GM18511 (cell line): Measurements from ENCODE around the gene SST.
A peak's percentile ranks its signal among the peaks of the same experiment; 100 is the strongest.
"Not testable (repeated sequence)": the region's sequence is repeated elsewhere in the genome, so short reads cannot be mapped to it uniquely, and the experiment has no call there.

Source experiments
- ATAC-seq: cut with Tn5 transposase; IDR thresholded peaks from one replicate; pipeline ENCODE4 v1.9.1; 2021; ENCODE audit warnings: mild to moderate bottlenecking, moderate library complexity; ENCODE audit not compliant: unreplicated experiment

SST gene

DNA sequence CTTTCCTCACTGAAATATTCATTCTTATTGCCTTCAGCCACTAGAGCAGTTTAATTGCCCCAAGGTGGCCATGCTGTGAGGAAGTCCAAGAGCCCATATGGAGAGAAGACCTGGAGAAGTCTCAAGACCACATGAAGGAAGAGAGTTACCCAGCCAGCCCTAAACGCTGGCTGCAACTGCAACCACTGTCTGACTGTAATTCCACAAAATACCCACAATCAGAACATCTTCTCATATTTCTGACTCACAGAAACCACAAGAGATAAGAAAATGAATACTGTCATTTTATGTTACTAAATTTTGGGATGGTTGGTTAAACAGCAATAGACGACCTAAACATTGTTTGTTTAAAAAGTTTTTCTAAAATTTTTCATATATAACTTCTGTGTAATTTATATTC lies 14.7 kb upstream of the SST start:
- no peak for ATAC-seq

DNA sequence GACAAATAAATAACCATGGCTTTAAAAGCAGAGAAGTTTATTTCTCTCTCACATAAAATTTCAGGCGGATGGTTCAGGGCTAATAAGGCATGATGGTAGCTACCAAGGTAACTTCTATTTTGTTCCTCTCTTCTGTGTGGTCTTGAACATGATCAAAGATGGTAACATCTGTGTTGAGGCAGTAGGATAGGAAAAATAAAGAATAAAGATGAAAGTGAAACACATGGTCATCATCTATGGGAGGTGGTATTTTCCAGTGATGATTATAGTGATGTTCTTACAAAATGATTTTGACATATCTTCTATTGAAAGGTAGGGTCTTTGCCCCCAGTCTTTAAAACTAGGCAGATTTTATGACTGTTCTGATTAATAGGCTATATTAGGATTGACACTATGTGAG lies 14.2 kb upstream of the SST start:
- no peak for ATAC-seq

DNA sequence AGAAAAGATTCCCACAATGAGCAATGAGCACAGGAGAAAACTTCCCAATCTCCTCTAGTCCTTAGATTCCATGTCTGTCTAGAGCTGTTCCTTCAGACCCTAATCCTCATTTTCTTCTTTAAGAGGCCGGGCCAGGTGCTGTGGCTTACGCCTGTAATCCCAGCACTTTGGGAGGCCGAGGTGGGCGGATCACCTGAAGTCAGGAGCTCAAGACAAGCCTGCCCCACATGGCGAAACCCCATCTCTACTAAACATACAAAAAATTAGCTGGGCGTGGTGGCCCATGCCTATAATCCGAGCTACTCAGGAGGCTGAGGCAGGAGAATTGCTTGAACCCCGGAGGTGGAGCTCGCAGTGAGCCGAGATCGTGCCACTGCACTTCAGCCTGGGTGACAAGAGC lies 11.6 kb upstream of the SST start:
- ATAC-seq, result not testable (repeated sequence)

DNA sequence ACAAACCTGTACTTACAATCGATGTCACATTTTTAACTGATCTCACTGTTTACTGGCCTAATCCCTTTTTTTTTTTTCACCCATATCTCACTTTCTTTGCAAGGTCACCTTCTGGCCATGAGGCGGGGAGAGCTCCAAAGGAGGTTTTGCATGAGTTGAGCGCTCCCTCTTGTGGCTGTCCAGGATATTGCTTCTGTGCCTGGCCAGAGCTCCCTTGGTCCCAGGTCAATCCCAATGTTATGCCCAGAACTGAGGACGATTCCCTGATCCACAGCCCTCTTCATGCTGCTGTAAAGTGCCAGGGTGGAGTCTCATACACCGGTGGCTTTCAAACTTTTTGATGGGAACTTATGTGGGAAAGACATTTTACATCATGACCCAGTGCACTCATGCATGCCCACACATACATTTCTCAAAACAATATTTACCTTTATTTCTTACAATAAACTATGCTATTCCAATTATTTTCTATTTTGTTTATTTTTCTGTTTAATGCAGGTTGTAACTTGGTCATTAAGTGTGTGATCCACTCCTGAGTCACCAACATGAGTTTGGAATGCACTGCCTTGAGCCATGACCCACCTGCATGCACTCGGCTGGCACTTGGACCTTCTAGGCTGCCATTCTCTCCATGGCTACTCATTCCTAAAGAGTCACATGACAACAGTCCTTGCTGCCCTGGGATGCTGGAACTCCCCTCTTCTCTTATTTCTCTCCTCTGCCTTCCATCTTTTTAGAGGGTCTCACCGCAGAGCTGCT lies 9.6 kb upstream of the SST start:
- peak; percentile 88 for ATAC-seq

DNA sequence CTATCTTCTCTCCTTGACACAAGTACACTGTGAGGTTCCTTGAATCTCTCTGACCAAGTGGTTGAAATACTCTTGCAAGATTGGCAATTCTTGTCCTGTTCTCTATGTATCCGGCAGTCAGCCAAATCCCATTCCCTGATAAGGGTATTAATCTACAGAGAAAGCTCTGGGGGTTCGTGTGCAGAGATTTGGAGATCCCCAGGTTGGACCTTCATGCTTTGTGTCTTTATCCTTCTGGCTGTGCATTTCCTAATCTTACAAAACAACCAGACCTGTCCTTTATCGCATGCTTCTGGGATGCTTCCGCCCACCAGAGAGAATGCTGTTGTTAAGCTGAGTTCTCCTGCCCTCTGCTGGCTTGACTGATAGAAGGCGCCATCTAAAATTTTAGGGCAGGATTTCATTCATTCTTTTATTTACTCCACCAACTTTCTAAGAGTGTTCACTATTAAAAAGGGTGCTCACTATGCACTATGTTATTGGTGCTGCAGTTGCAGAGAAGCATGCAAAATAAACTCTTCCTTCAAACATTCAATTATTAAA lies 8.6 kb upstream of the SST start:
- no peak for ATAC-seq

DNA sequence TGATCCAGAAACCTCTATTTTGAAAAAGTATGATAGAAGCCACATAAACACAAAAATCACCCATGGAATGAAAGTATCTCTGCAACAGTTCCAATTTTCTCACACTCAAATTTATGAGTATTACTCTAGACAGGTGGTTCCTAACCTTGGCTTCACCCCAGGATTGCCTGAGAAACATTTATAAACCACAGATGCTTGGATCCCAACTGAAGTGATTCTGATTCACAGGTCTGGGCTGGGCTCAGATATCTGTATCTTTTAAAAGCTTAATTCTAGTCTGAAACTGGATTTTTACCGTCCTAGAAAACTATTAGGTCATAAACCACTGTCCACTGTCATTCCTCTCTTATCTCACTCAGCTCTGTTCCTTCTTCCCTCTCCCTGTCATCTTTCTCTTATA lies 7.4 kb upstream of the SST start:
- ATAC-seq, result no peak

DNA sequence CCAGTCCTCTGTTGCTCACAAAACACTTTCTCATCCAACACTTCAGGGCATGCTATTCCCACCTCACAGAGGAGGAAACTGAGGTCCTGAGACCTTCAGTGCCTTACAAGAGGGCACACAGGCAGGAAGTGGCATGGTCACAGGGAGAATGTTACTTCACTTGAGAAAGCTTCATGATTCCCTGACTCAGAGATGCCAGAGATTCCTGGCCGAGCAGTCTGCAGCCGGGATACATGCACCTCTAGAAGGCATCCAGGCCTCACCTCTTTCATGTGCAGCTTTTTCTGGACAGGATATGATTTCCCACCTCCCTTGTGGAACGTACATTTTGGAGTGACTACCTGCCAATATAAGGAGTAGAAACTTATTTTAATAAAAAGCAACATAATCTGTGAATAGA lies 2.8 kb upstream of the SST start:
- no peak for ATAC-seq

DNA sequence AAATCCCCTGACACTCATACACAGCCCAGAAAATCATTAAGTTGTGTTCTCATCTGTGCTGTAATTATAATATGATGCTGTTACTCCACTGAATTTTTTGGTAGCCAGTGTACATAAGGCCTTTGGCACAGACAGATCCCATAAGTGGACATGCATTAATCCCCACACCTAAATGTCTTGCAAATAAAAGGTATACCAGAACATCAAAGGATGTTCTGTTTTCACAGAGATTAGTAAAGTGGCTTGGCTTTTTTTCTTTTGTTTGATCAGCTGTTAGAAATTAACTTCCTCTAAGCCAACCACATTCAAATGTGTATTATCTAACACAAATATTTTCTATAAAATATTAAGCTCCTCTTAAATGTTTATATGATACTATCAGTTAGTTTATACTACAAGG lies 2.7 kb downstream of the SST start:
- ATAC-seq, result no peak

DNA sequence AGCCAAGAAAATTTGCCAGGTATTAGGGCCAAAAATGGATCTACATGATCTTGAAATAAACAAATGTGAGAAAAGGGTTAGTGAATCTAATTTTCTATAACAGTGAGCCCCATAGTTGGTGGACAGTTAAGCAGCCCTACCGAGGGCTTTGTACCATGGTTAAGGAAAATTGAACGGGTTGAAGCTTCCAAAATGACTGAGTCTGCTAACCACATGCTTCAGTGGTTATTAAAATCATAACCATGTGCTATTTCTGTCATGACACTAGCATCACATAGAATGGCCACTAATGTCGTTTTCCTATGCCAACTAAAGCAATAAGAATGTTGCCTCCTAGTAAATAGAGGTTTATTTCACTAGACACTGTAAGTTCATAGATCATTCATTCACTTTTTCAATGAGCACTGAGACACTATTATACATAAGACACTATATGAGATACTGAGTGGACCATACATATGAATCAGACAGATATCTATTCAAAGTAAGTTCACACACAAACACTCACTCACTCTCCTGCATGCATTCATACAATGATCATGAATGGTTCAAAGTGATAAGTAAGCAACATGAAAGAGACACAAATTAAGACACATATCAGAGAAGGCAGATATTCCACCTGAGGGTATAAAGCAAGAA lies 4.3 kb downstream of the SST start:
- ATAC-seq, result no peak

DNA sequence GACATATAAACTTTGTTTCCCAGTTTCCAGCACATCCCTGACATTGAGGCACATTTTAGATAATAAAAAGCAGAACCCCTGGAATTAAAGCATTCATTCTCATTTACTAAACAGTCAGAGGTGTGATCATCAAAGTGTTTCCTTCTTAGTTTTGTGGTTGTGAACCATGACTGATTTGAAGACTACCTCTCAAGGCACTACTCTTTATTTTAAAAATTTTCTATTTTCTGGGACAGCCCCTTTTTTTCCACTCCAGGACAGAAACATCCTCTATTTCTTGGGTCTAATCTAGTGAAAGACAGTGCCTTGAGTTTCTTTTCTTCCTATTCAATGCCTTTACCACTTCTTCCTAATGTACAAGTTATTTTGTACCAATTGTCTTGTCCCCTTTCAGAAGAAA lies 5.2 kb downstream of the SST start:
- ATAC-seq, result no peak

DNA sequence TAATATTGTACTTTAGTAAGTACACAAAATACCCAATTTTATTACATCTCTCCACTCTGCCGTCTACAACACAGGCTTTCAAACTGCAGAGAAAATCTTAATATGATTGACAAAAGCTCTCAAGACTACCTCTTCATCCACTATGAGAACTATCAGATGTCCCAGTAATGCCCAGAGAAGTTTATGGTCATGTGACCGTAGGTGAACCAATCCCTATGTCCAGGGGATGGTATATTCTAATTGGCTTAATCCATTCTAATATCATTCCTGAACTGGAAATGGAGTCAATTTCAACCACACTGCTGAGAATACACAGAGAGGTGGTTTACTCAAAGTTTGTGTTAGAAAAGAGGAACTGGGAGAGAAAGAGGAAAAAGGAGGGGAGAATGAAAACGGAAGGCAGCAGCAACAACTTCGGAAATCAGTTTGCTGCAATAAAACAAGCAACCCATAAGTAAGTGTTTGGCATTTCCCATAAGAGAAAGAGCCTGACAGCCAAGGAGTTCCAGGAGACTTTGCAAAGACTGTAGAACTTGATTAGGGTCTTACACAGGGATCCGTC lies 7.3 kb downstream of the SST start:
- no peak for ATAC-seq

DNA sequence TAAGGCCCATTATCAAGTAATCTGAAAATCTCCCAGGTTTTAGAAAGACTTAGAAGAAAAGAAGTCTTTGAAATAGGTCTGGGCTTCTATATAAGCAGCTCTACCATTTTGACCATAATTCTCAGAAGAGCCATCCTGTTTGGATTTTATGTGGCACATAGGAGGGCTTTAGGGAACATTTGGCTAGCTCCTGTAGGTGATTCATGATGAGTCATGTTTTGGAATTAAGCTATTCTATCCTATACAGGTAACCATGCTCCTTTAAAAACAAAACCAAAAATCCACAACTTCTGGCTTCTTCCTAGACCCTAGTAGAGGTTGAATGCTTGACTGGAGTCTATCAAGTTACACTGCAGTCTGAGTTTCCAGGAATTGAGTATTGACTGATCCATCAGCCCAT lies 8.9 kb downstream of the SST start:
- no peak for ATAC-seq

DNA sequence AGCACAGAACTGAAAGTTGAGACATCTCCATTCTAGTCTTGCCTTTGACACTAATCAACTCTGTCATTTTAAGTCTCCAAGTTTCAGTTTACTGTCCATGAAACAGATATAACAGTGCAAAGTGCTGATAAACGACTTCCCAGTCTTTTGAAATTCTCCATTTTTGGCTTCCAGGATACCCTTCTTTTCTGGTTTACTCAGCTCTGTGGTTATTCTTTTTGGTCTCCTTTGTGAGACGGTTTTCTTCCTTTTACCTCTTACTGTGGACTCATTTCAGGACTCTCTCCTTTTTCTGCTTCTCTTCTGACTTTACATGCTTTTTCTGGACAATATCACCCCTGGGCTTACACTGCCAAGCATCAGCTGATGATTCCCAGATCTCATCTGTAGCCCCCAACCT lies 18.9 kb downstream of the SST start:
- no peak for ATAC-seq

DNA sequence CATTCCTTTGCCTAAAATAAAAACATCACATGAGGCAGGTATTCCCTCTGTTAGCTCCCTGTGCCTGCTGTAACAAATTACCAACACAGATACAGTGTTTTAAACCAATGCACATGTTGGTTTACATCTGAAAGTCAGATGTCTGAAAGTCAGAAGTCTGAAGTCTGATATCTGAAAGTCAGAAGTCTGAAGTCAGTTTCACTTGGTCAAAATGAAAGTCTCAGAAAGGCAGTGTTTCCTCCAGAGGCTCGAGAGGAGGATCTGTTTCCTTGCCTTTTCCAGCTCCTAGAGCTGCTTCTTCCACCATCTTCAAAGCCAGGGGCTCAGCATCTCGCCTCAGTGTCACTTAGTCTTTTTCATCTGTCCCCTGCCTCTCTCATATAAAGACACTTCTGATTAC lies 22.0 kb downstream of the SST start:
- ATAC-seq, result peak; percentile 94

DNA sequence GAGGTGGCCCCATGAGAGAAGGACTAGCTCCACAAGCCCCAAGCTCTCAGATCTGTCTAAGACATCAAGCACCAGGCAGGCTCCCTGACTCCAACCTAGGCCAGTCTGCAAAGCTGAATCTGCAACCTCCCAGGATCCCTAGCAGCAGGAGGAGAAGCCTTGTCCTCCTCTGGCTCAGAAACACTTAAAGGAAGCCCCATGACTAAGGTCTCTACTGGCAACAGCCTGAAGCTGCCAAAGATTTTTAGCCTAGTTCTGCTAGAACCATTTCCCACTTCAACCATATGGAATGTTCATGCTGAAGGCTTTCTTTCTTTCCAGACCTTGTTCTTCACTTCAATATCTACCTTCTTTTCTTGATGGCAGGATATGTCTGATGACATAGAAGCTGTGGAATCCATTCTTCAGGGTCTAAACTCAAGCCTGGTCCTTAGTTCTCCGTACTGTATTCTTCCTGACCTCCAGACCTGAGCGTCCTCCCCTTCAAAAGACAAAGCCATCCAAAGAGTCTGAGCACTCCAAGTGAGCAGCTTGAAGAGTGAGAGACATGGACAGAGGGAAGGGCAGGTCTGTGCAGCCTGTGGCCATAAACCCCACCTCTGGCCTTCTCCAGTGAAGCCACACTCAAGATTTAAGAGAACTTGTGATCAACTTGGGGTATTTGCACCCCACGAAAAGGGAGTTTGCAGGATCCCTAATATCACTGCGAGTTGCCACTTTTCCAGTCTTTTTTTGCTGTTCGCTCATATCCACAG lies 23.1 kb downstream of the SST start:
- ATAC-seq, result no peak

DNA sequence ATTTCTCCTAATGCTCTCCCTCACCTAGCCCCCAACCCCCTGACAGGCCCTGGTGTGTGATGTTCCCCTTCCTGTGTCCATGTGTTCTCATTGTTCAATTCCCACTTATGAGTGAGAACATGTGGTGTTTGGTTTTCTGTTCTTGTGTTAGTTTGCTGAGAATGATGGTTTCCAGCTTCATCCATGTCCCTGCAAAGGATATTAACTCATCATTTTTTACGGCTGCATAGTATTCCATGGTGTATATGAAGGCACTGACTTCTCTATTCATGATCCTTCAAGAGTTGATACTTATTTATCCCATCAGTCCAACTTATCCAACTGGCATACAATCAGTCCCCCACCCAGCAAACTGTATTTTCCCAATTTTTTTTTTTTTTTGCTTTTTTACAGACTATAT lies 24.8 kb downstream of the SST start:
- not testable (repeated sequence) for ATAC-seq

DNA sequence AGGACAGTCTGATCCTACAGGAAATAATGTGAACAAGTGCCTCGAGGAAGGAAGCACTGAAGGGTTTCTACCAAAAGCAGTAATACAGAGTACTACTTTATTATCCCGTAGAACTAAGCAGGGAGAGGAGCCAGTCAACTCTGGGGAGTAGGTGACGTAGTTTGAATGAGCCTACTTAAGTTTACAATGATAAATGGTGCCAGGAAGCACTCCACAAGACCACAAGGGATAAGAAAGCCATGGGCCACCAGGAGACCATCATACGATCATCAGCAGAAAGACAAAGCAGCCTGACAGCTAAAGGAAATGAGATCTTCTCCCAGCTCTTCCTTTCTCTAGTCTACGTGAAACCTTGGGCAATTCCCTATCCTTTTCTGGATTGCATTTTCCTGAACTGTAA lies 27.3 kb downstream of the SST start:
- ATAC-seq, result no peak

DNA sequence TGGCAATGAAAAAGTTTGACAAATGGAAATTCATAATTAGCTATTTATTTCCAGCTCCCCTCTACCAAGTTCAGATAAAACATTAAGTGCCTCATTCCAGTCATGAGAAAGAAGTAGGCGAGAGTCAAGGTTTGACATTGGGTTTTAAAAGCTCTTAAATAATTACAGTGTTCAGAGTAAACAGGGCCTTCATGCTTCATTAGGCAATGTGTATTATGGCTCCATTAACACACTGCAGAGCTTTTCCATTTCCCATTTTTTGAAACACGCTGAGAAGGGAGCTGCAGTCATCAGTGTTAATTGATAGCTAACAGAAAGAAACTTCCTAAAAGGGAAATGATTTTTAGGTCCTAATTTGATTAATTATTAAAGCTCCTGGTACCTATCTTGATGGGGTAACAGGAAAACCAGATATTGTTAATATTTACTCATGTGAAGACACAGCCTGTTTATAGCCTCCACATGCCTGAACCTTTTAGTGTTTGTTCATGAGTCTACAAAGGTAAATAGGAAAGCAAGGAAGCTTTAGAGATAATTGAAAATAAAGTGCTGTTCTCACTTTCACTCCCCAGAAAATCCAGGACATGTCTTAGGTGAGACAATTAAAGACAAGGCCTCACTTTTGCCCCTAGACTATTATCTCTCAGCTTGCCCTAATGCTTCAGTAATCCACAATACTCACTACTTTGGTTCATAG lies 28.7 kb downstream of the SST start:
- ATAC-seq, result no peak

DNA sequence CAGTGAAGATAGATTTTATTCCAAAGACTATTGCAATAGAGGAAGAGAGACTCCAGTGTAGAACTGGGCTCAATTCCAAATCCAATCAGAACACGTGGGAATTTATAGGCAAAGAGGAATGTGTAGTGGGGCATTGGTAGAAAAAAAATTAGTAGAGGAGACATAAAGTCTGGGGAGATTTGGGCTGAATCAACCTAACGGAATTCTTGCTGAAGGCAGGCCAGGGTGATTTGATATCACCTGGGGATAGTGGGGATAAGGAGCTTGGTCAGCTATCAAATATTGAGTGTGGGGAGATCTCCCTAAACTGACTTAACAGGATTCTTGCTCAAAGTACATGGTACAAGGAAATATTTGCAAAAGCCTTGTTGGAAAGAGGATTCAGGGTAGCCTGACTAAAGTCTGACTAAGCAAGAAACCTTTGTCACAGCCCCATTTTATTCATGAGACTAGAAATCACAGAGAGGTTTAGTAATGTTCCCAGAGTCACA lies 29.6 kb downstream of the SST start:
- ATAC-seq, result no peak

DNA sequence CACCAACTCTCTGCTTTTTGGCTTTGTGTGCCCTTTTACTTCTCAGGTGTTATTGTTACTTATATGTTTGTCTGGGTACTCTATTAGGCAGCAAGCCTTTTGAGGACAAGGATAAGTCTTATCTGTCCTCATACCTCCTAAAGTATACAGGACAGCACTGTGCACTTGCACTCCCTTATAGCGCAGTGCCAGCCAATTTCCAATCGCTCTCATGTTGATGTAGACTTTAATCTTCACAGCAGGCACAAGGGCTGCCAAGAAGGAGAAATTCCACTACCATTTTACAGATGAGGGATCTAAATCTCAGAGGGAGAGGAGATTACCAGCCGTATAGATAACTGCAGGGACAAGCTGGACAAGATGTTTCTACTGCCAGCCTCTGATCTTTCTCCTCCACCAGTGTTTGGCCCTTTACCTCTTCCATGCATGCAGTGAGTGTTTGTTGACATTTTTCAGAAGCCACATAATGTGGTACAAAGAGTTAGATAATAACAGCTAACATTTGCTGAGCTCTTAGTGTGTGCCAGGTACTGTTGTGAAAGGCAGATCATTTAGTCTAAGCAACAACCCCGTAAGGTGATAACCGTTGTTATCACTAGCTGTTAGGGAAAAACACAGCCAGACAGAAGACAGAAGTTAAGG lies 30.1 kb downstream of the SST start:
- no peak for ATAC-seq
